IPS-18c (cell line): ENCODE data around the gene KRT1.

ENCODE experiments used
- H3K4me3 ChIP-seq: 2 replicates; pipeline ENCODE4 v1.7.0; 2013; ENCODE audit warnings: low read depth, mild to moderate bottlenecking, low read length, moderate library complexity; ENCODE audit not compliant: insufficient read depth
- H3K9me3 ChIP-seq: one replicate; pipeline ENCODE4 v1.6.1; 2013; ENCODE audit warnings: mild to moderate bottlenecking, low read length, moderate library complexity; ENCODE audit not compliant: control insufficient read depth, insufficient read depth

Gene KRT1

DNA sequence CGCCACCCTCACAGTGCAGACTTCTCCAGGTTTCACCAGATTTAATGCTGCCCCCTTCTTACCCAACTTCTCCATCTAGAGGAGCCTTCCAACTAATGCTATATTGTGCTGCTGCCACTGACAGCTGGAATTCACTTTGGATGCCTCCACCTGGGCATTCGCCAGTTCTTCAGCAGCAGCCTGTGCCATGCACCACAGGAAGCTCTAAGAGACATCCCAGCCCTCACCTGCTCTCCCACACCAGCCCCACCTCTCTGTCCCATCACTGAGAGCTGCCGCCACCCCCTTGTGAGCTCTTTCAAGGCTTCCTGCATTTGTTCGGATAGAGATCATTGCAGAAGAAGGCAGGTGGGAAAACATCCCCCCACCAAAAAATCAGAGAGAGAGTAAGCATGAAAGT is 23.6 kb downstream of the KRT1 start:
- Histone ChIP-seq H3K4me3 (no peak overlapping the region), H3K9me3 (no peaks in the 10 kb centered on the region)

DNA sequence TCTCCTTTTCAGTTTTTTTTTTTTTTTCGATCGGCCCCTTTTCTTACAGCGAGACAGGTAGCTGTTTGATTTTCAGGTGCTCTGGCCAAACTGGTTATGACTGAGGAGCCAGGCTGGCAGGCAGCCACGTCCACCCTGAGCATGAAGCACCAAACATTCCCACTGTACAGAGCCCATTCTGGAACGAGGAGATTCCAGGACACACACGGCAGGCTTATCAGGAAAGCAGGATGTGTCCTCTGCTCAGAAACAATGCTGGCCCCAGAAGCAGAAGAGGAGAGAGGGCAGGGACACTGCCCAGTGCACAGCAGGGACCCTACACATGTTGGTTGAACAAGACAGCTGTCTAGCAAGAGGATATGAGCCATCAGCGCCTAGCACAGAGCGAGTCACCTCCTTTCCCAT is 24.5 kb downstream of the KRT1 start:
- Histone ChIP-seq H3K4me3 (no peak overlapping the region), H3K9me3 (no peaks in the 10 kb centered on the region)

DNA sequence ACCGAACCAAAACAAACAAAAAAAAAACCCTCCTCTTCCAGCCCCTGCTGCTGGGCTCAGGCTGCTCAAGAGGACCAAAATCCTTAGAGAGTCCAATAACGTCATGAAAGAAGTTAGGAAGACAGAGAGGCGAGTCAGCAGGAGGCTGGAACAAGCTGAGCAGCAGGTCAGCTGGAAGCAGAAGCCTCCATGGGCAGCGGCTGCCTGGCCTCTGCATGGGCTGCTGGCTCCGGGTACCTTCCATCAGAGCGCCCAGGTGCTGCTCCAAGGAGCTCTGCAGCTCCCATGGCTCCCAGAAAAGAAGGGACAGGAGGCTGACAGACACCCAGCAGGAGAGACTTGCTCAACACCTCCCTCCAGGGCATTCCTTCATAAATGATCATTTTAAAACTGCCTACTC is 25.0 kb downstream of the KRT1 start:
- no peak overlapping the region for H3K4me3 ChIP-seq

DNA sequence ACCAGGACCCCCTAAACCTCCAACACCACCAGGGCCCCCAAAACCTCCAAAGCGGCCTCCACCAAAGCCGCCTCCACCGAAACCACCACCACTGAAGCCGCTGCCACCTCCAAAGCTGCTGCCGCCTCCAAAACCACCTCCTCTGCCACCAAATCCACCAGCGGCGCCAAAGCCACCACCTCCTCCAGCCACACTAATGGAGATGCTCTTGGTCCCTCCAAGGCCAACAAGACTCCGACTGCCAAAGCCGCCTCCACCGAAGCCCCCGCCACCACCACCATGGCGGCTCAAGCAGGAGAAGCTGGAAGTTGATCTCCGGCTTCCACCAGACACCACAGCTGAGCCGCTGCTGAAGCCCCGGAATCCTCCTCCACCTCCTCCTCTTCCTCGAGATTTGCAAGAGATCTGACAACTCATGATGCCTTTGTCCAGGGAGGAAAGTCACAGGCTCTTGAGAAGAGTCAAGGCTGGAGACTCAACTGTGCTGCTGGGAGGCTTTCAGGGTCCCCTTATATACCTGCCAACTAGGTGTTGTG is 28.4 kb downstream of the KRT1 start, which contains the start of gene KRT2:
TSS of gene KRT2 (minus strand) at position 486 of the 536 bp plus-strand sequence. CDS start at position 417, 69 bp downstream.
- Histone ChIP-seq H3K9me3 (no peaks in the 10 kb centered on the region), H3K4me3 (no peak within 1 kb of the TSS)

More for the DNA sequence above, 25.0 kb downstream of the KRT1 start:
- H3K9me3 ChIP-seq, result no peaks in the 10 kb centered on the region

DNA sequence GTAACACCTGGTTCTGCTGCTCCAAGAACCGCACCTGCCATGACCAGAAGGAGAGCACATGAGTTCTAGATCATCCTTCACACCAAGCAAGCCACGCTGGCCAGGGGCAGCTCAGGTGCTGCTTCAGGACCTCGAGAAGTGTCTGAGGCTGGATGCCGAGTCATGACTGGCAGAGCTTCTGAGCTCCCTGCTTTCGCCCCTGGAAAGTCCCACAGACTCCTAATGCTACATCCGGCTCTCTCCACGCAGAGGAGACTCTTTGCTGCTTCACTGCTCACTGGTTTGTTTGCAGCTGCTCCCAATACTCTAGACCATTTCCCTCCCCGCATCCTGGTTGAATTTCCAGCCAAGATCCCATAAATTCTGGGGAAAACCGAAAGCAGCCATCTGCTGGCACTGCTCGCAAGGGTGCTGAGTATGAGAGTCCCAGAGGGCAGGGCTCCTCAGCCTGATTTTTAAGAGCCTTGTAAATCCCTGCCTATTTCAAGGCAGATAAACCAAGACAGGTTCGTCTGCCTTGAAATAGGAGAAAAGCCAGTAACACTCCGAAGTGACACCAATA is 29.6 kb downstream of the KRT1 start:
- H3K4me3 ChIP-seq, result no peak overlapping the region

DNA sequence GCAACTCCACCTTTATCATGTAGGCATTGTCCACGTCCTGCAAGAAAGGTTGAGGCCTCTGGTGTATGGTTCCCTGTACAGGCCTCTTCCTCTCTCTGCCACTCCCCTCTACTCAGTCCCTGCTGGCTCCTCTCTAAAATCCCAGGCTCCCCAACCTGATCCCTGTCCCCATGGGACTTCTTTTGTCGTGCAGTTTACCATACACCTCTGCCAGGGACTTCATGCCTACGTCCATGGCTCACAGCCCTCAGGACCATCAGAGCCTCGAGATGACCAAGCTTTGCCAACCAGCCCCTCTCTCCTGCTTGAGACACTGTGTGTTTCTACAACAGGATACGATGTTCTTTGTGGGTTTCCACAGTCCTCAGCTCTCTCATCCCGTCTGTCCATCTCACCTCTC is 31.1 kb downstream of the KRT1 start:
- H3K9me3 ChIP-seq, result no peaks in the 10 kb centered on the region

More for the DNA sequence above, 29.6 kb downstream of the KRT1 start:
- no peaks in the 10 kb centered on the region for H3K9me3 ChIP-seq

DNA sequence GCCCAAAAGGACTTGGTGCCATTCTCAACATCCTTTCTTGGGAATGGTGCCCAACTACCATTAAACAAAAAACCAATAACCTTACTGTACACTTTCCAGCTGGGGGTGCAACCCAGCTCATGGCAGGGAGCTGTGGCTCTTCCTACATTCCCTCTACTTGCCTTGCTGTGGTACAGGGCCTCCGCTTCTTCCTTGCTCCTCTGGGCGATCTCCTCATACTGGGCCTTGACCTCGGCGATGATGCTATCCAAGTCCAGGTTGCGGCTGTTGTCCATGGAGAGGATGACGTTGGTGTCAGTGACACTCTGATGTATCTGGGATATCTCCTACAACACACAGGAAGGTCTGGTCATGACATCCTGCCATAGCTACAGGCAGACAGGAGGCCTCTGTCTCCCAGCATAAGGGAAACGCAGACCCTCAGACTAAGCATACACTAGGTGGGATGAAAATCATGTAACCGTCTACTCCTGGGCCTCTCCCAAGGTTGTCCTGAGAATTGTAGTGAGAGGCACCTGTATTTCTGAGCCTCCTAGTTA is 32.1 kb downstream of the KRT1 start:
- Histone ChIP-seq H3K4me3 (no peak overlapping the region), H3K9me3 (no peaks in the 10 kb centered on the region)

More for the DNA sequence above, 31.1 kb downstream of the KRT1 start:
- H3K4me3 ChIP-seq, result no peak overlapping the region

DNA sequence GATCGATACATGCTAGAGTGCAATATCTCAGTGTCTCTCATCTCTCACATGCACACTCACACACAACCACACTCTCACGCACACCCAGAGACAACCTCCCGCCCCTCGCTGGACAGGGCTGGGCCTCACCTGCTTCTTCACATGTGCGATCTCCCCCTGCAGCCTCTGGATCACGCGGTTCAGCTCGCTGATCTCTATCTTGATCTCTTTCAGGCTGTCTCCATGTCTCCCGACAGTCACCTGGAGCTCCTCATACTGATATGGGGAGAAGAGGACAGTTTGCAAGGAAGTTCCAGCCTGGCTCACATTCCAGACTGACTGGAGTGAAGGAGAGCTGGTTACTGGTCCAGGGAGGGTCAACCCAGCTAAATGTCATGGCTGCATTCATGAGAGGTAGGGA is 32.6 kb downstream of the KRT1 start:
- no peaks in the 10 kb centered on the region for H3K9me3 ChIP-seq
- no peak overlapping the region for H3K4me3 ChIP-seq

DNA sequence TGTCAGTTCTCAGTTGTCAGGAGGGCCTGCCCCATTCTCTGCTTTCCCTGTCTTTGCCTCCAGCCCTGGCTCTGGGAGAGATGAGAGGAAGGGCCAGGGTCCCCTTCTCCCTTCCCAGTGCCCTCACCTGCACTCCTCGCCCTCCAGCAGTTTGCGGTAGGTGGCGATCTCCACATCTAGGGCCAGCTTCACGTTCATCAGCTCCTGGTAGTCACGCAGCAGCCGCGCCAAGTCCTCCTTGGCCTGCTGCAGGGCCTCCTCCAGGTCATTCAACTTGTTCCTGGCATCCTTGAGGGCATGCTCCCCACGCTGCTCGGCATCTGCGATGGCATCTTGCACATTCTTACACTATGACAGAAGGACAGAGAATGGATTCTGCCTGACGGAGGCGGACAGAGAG is 33.6 kb downstream of the KRT1 start:
- H3K9me3 ChIP-seq, result no peaks in the 10 kb centered on the region
- H3K4me3 ChIP-seq, result no peak overlapping the region

DNA sequence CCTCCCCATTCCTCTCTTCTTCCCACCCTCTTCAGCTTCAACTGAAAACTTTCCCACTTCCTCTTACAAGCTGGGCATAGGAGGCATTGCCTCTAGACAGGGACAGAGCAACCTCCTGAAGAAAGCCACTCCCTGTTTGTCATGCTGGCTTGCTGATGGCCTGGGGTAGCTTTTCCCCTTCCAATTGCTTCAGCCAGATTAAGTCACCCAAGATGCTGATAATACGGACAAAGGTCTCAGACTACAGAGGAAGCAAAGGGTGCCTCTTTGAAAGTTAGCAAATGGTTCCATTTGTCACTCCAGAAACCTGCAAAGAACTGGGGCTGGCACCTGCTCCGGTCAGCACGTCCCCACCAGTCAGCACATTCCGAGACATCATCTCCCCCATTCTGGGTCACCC is 34.2 kb downstream of the KRT1 start:
- Histone ChIP-seq H3K9me3 (no peaks in the 10 kb centered on the region), H3K4me3 (no peak overlapping the region)

DNA sequence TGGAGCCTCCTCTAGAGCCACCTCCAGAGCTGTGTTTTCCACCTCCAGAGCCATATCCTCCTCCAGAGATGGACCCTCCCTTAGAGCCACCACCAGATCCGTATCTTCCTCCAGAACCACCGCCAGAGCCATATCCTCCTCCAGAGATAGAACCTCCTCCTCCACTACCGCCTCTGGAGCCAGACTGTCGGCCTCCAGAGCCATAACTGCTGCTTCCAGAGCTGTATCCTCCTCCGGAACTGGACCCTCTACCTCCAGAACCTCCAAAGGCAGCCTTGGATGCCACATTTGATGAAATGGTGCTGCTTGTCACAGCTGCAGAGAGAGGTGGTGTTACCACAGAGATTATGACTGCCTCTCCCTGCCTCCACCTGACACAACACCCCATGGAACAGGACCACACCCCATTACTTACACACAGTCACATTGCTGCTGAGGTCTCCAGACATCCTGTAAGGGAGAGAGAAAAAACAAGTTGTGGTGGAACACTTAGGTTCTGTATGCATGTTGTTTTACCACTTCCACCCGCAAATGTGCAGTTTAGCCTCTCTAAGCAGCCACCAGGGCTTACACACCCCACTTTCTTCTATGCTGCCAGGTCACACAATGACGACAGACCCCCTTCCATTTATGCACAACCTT is 35.0 kb downstream of the KRT1 start:
- Histone ChIP-seq H3K9me3 (no peaks in the 10 kb centered on the region), H3K4me3 (no peak overlapping the region)

DNA sequence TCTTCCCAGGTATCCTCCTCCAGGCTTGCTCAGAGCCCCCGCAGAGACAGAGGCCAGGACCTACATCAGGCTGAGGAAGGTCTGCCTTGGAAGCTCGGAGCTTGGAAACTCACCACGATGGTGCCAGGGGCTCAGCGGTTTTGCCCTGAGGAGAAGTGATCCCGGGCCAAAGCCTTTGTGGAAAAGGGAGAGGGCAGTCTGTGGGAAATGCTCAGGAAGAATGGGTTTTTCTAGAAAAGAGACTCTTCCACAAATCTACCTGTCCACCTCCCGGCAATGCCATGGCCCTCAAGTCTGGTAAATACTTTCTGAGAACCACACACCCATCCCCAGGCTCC is 36.2 kb downstream of the KRT1 start:
- no peaks in the 10 kb centered on the region for H3K9me3 ChIP-seq
- no peak overlapping the region for H3K4me3 ChIP-seq

DNA sequence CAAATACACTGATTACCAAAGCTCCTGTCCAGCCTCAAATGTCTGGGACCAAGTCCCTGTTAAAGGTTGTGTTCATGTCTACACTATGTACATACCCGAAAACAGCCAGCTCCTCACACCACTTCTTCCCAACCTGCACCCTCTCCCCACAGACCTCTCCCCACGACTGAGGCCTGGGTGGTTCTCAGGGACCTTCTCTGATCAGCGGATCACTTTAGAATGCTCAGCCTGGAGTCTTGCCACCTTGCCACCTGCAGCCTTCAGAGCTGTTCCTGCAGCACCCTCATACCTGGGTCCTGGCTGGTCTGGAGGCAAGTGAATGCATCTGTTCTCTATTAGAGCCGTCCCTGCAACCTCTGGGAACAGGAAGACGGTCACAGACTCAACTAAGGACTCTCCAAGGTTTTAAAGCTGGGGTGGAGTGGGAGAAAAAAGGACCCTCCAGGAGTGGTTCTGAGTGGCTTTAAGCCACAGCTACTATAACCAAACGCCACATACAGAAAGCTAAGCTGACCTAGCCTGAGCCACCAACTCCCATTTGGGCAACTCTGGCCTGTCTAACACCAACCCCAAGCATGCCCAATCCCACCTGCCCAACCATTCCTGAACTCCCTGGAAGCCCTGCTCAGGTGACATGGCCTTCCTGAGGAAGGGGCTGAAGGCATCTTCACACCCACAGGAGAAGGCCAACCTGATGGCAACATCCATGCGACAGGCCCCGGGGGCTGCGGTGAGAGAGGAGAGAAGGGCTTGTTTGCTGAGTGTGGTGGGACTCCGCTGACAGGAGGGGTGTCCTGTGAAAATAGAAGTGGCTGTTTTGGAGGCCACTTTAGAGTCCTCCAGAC is 36.8 kb downstream of the KRT1 start:
- Histone ChIP-seq H3K4me3 (no peak overlapping the region), H3K9me3 (no peaks in the 10 kb centered on the region)

DNA sequence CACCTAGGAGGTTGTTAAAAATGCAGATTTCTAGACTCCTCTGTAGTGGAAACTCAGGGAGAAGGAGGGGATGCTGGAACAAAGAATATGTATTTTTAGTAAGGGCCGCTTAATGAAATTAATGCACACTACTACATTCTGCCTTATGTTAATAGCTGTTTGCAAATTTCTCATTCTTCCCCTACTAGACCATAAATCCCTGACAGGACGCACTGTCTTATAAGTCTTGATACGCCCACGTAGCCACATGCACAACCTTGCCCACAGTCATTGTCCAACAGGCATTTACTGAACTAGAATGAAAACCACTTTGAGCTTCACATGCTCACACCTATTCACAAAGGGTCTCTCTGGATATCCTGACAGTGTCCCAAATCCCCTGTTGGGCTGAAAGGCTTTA is 38.7 kb downstream of the KRT1 start:
- H3K4me3 ChIP-seq, result no peak overlapping the region
- no peaks in the 10 kb centered on the region for H3K9me3 ChIP-seq

DNA sequence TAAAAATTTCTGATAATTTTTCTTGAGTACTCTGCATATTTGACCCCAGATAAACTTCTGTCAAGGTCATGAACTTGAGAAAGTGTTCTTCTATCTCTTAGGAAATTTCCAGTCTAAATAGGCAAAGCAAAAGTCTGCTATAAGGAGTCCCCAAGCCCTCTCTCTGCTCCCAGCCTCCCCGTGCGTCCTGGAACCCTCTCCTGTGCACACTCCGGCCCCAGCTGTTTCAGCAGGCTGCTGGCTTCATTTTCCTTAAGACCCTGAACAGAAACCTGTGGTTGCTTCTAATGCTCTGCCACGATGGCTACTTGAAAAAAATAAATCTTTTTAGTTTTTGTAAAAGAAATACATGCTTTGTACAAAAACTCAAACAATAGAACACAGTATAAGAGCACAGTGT is 42.9 kb downstream of the KRT1 start:
- H3K9me3 ChIP-seq, result no peaks in the 10 kb centered on the region

DNA sequence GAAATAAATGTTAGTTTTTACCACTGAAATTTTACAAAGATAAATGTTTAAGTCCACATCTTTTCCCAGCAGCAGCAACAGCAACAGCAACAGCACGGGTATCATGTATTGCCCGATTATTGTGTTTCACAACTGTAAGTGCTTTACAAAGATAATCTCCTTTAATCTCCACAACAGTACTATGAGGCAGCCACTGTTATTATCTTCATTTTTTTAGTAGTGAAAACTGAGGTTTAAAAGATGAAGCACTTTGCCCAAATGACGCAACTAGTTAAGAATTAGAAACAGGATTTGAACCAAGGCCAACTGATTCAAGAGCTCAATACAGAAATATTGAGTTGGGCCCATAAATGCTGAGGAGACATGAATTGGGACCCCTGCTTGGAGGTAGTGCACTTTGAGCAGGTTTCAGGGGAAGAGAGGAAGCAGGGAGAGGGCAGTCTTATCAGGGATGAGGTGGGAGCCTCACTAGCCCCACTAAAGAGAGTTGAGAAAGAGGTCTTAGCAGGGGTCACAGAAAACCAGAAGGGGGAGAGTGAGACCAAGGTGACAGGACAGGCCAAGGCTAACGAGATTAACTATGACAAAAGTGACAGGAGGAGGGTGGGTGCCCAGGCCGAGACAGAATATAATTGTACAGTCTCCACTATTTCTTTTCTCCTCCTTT is 43.5 kb downstream of the KRT1 start:
- Histone ChIP-seq H3K9me3 (no peaks in the 10 kb centered on the region), H3K4me3 (no peak overlapping the region)

More for the DNA sequence above, 42.9 kb downstream of the KRT1 start:
- H3K4me3 ChIP-seq, result no peak overlapping the region

DNA sequence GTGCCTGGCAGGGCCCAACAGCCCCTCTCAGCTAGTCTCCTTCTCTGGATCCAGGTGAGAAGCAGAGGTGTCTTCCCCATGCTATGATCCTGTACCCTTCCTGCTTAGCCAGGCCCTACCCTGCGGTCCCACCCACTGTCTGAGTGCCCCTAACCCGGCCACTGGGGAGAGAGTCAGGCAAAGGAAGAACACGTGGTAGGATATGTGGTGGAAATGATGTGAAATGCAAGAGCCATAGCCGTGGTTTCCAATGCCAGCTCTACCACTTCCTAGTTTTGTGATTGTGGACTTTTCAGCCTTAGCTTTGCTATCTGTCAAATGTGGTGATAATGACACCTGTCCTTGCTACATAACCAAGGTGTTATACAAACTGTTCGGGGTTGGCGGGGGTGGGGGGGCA is 44.0 kb downstream of the KRT1 start:
- Histone ChIP-seq H3K4me3 (no peak overlapping the region), H3K9me3 (no peaks in the 10 kb centered on the region)
